GM18498 (cell line): ENCODE data around the gene SPATA13.

Experiments used
- ATAC-seq: cut with Tn5 transposase; IDR thresholded peaks from one replicate; pipeline ENCODE4 v1.9.1; 2021; ENCODE audit warnings: mild to moderate bottlenecking, moderate library complexity; ENCODE audit not compliant: unreplicated experiment

SPATA13 gene

DNA sequence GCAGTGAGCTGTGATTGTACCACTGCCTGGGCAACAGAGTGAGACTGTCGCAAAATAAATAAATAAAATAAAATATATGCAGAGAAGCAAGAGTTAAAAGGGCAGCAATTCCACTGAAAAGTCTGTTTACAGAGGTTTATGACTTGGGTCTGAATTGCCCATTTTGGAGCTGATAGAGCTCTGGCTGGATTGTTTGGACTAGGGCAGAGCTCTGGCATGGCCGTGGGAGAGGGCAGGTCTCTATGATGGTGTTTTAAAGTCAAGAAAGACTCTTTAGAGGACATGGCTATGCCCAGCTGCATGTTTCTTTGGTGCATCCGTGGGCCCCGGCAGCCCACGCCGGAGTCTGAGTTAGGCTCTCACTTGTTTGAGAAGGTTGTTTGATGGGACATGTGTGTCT lies 84.3 kb downstream of the SPATA13 start:
- no peak for ATAC-seq

DNA sequence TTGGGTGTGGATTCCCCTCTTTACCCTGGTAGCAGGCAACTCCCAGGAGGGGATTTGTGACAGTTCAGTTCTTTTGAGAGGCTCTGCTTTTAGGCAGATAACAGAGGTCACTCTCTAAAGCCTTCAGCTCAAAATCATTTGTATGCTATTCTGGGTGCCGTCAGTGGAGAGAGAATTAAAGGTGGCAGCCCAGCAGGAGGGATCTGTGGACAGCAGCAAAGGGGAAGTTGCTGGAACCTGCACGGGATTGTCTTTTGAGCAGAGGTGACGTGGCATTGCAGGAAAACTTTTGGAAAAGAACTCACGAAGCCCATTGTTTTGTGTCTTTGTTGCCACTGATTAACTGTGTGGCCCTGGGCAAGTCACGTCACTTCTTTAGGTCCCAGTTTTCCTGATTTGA lies 86.5 kb downstream of the SPATA13 start:
- no peak for ATAC-seq

DNA sequence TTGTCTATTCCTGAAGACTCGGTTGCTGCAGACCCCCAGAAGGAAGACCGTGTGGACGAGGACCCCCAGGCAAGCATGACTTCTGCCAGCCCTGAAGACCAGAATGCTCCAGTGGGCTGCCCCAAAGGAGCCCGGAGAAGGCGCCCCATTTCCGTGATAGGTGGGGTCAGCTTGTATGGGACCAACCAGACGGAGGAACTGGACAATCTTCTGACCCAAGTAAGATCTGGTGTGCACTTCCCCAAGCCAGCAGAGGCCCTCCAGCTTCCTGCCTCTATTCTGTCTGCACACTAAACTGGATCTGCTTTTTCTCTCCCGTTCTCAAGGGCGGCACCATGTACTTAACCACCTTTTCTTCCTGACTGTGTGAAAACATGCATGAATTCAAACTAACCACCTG lies 89.1 kb downstream of the SPATA13 start:
- ATAC-seq: no peak

DNA sequence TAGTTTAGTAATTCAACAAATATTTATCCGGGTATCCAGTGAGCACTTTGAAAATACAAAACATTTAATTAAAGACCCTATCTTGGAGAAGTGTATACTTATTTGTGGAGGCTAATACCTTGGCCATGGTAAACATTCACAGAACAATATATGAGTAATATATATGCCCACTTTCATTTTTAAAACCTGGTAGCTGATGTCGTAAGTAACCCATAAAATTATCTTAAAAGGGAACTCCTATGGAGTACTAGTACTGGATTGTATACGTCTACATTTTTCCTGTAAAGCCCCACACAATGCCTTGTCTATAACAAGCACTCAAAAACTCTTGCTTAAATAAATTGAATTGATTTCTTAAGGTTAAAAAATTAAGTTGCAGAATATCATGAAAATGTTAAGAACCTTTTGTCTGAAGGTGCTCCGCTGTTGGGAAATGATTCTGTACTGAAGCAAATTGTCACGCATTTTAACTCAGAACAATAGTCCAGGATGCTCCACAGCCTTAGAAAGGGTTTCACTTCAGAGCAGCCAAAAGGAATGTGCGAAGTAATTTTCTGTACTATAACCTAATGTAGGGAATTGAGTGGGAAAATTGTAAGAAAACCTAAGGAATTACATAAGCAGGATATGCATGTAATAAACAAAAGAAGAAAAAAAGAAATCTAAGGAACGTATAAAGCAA lies 90.0 kb downstream of the SPATA13 start:
- ATAC-seq: no peak

DNA sequence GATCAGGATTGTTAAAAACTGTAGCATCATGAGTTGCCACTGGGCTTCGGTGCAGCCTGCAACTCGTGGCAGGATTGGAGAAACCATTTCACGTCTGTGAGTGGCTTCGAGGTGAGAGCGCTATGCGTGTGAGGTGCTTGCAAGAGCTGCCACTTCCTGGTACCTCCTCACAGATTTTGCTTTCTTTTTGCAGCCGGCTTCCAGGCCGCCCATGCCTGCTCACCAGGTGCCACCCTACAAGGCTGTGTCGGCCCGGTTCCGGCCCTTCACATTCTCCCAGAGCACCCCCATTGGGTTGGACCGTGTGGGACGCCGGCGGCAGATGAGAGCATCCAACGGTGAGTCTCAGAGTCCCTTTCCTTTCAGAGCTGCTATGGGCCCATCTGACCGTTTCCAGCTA lies 91.0 kb downstream of the SPATA13 start:
- no peak for ATAC-seq

DNA sequence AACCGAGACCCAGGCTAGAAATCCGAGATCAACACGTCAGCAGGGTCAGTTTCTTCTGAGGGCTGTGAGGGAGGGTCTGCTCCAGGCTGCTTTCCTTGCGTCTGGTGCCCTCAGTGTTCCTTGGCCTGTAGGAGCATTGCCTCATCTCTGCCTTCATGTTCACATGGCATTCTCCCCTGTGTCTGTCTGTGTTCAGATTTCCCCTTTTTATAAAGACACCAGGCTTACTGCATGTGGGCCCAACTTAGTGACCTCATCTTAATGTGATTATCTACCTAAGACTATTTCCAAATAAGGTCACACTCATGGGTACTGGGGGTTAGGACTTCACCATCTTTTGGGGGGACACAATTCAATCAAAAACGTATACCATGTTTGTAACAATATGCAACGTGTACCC lies 91.6 kb downstream of the SPATA13 start:
- ATAC-seq: no peak

DNA sequence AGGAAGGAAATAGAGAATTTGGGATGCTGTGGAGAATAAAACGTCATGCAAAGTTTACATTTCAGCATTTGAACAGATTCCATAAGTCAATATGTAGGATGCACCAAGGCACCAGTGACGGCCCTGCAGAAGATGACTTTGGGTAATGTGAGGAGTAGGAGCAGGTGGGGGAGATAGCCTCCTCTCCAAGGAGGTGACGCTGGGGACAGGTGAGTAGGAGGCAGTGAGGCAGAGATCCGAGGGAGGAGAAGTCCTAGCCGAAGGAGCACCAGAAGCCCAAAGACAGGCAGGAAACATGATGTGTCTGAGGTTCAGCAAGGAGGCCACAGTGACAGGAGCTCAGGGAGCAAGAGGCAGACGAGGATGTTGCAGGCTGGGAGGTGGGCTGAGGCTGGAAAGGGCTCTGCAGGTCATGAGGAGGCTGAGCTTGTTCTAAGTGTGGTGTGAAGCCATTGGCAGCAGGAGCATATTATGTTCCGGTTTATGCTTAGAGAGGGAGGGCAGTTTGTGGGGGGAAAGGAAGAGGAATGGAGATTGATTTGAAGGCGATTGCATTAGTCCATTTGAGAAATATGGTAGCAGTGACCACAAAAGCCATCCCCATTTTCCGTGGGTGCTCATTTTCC lies 93.1 kb downstream of the SPATA13 start:
- ATAC-seq: no peak

DNA sequence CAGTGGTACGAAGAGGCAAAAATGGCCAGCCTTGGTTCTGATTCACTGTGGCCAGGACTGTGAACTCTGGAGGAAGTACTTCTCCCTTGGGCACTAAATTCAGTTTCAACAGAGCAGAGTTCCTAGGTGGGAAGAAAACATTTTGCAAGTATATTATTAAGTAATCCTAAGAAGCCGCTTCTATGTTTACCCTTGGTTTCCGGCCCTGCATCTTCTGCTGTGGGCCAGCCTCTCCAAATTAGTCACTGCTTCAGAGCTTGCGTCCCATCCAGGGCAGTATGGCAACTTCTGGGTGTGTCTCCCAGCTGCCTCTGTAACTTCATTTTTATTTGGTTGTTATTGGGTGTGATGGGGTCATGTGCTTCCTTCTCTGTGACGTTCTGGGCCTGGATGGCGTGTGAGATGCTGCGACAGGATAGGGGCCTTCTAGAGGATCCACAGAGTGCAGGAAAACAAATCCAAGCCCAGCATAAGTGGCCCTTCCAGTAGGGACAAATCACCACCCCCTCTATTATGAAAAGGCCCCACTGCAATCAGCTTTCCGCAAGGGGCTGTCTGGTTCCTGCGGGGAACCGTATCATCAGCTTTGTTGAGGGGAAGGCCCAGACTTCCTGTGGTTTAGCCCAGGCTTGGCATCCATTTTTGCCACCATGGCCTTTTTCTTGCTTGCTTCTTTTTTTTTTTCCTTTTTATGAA lies 93.8 kb downstream of the SPATA13 start:
- ATAC-seq: no peak

DNA sequence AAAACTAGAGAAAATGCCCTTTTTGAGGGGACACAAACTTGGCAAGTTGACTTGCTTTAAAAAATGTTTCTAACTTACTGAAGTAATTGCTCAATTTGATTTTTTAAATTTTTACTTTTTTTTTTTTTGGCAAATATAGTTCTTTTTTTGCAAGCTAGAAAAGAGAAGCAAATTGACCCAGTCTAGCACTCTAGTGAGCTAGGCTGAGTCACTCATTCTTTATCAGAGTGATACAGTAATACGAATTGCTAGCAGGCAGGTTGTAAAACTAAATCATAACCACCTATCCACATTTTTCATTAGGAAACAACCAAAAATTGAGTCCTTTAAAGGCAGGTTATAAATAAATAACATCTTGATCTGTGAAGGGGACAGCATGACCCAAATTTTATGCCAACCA lies 97.0 kb downstream of the SPATA13 start:
- no peak for ATAC-seq

DNA sequence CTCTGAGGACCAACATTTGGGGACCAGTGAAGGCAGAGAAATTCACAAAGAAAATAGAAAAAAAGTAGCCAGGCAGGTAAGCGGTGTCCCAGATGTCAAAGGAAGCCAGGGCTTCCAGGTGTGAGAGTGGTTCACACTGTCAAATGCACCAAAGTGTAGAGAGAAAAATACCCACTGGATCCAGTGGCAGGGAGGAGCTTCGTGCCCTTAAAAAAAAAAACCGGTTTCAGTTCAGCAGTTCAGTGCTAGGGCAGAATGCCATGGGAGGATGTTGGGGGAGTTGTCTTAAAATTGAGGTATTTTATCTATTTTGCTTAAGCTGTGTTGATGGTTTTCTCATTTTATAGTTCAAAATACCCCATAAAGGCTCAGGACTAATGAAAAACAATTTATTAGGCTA lies 101.0 kb downstream of the SPATA13 start:
- ATAC-seq: no peak

DNA sequence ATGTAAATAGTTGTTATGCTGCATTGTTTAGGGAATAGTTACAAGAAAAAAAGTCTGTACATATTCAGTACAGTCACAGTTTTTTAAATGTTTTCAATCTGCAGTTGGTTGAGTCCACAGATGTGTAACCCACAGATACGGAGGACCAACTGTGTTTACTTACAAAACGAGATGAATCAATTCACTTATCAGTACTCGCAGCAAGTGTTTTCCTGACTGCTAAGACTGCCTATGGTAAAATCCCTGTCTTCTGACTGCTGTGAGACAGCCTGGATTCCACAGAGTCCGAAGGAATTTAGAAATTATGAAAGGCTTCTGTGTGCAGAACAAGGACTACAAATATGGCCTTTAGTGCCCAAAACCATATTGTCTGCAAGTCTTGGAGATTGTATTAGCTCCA lies 103.1 kb downstream of the SPATA13 start:
- no peak for ATAC-seq

DNA sequence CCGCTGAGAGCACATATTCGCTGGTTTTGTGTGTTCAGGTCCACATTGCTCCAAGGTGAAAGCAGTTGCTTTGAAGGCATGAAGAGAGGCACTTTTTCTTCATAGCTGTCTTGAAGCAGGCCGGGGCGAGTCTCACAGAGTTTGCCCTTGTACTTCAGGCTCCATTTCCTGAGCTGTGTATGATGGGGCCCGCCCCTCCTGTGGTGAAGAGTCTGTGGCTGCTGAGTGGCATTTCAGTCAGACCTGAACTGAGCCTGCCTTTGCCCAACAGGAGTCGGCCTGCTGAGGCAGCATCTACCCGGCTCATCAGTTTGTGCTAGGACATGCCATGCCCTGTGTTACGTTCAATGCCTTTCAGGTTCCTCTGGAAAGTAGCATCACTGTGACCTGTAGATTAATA lies 104.5 kb downstream of the SPATA13 start:
- ATAC-seq: peak; percentile 81

DNA sequence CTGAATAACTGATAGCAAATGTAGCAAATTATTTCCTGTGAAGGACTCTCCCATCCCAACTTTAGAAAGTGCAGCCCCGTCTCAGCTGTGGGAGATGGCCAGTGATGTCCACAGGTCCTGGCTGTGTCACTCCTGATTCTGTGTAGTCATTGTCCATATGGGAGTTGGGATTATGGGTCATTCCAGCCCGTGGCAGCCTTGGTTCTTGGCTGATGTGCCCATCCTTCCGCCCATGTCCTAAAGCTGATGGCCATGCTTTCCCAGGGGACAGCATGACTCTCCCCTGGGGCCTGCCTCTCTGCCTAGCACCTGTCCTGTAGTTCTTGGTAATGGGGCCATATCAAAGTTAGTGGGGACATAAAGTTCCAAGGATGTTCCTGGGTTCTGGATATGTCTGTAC lies 104.9 kb downstream of the SPATA13 start:
- ATAC-seq: no peak

DNA sequence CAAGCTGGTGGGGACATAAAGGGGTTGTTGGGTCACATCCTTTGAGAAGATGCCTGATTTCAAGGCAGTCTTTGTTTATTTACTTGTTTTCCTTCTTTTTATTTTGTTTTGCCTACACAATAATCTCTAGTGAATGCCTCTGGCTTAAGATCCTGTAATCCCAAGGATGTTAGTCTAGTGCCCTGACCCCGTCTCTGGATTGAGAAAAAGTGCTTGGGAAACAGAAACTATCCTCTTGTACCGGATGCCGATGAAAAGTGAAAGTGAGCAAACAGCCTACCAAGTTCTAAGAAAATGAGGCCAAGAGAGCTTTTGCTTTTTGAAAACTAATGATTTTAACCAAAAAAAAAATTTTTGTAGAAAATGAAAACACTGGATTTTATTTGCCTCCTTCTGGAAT lies 106.8 kb downstream of the SPATA13 start:
- no peak for ATAC-seq

DNA sequence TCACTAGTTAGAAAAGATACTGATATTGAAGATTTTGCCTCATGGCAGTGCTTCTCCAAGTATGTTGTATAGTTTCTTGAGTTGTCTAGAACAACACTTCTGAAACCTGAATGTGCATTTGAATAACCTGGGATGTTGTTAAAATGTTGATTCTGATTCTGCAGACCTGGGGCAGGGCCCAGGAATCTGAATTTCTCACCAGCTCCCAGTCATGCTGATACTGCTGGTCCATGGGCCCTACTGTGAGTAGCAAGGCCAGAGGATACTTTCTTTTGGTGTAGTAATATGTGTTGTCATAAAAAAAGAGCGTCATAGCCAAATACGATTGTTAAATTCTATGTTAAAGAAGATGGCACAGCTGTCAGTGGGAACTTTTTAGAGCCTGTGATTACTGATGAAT lies 107.3 kb downstream of the SPATA13 start:
- ATAC-seq: no peak

DNA sequence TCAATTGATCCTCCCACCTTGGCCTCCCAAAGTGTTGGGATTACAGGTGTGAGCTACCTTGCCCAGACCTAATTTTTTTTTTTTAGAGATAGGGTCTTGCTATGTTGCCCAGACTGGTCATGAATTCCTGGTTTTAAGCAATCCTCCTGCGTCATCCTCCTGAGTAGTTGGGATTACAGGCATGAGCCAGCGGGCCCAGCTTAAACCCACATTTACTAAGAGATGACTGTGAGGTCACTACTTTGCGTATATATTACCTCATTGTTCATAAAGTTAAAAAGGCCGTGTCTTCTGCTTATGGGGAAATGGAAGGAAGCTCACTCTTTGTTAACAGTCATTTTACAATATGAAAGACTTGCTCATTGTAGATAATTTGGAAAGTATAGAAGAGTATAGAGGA lies 109.3 kb downstream of the SPATA13 start:
- ATAC-seq: no peak

DNA sequence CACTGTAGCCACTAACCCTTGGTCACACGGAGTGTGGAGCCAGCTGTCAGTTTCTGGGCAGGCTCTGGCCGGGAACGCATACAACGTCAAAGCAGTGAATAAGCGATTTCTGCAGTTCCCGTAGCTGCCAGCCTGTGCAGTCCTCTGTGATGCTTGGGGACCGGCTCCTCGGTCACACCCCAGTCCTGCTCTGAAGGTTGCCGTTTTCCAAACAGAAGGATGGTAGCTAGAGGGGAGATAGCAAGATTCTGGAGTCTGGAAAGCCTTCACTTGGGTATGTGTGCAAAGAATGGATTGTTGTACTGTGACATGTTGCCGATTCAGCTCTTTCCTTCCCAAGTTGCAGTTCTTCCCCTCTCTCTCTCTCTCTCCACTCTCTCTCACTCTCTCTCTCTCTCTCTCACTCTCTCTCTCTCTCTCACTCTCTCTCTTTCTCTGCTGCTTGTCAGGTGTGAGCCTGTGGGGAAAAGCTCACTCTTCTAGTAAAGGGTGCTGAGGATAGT lies 110.2 kb downstream of the SPATA13 start:
- peak; percentile 56 for ATAC-seq

DNA sequence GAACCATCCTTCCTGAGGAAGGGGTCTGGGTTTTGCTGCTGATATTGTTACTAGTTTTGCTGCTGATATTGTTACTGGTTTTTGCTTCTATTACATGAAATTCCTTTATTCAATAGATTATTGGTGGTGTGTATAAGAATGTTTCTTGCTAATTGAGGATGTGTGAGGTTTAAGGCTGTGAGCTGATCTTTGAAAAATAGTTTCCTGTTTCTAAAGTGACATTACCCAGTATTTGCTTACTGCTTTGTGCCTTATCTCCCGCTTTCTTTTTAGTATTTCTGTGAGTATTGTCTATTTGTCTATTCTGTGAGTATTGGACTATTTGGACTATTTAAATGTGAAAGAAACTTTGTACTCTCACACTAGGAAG lies 110.7 kb downstream of the SPATA13 start:
- no peak for ATAC-seq

DNA sequence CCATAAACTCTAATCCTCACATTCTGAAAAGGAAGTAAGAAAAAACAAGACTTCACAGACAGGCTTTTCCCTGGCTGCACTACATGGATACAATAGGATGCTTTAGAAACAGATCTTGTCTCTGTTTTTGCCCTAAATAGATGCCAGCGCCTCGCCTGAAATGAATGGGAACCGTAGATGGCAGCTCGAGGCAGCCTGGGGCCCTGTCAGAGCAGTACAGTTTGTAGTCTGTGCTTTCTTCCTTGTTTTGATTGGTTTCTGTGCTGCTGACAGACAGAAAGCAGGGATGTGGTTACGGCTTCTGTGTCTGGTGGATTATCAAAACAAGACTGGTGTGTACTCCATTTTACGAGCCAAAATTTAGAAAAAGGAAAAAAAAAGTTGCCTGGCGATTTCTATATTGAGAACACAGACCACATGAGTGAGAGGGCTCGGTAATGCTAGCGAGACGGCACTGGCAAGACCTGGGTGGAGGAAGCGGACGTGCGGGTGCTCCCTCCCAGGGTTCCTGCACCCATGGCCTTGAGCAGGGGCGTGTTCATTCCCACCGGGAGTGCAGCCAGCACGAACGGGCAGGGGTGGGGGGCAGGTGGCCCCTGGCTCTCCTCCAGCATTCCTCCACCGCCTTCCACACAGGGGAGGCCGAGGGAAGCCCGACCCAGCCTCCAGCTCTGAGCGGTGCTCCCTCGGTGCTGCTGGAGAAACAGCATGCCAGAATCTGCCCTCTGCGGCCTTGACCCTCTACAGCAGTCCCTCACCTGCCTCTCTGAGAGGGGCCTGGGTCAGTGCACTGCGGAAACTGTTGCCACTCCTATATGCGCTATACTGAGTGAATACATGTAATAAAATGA lies 111.3 kb downstream of the SPATA13 start:
- ATAC-seq: peak; percentile 48

DNA sequence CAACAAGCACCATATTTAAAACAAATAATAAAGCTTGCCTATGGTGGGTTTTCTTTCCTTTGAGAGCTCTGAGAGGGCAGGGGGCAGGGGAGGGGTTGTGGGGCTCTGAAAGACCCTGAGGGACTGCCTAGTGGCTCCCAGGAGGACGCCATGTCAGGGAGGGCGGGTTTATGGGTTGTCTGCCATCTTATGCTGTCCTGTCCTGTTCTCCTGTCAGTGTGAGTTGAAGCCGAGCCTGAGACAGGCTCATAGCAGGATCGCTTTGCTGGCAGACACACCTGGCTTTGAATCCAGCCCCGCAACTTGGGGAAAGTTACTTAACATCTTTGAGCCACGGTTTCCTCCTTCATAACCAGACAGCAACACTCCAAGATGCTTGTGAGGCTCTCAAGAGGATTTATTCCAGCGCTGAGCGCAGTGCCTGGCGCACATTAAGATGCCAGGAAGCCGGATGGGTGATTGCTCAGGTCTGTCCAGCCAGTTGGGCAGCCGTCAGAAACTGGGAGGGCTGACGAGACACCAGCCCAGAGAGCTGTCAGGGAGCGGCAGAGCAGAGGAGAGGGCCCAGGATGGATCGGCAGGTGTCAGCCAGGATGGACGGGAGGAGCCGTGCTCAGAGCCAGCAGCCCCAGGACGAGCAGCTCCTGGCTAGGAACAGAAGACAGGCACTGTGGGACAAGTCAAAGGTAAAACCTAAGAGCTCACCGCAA lies 112.1 kb downstream of the SPATA13 start:
- no peak for ATAC-seq

DNA sequence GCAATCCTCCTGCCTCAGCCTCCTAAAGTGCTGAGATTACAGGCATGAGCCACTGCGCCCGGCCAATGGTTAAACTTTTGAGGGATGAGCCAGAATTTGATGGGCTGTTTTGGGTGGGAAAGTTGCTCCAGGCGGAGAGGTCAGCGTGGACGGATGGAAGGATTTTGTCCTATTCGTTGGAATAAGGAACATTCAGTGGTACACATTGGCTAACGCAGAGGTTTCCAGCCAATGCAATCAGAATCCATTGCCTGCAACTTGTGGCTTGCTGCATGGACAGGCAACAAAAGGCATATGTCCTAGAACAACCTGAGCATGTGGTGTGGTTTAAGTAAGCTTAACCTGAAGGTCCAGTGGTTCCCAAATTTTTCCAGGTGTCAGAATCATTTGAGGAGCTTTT lies 113.4 kb downstream of the SPATA13 start:
- no peak for ATAC-seq
